Loucy (cell line): Measurements from ENCODE around the gene PPFIBP1.
A peak's percentile ranks its signal among the peaks of the same experiment; 100 is the strongest.

Source experiments
- H2AFZ ChIP-seq: fragments of 200-600 bp; sonication (generic); 2 replicates; pipeline ENCODE4 v1.6.0; 2016; ENCODE audit warnings: antibody characterized with exemption, mild to moderate bottlenecking, low read length, moderate library complexity
- H3F3A ChIP-seq: fragments of 200-600 bp; 2 replicates; pipeline ENCODE4 v1.6.0; 2016; ENCODE audit warnings: antibody characterized with exemption, low read depth, mild to moderate bottlenecking
- H3K27me3 ChIP-seq: fragments of 200-600 bp; sonication (generic); 2 replicates; pipeline ENCODE4 v1.6.1; 2014; ENCODE audit warnings: low read length, mild to moderate bottlenecking; ENCODE audit not compliant: insufficient read depth, poor library complexity, severe bottlenecking
- H3K36me3 ChIP-seq: fragments of 200-600 bp; sonication (generic); 2 replicates; pipeline ENCODE4 v1.6.1; 2016; ENCODE audit warnings: low read length; ENCODE audit not compliant: insufficient read depth
- H3K4me1 ChIP-seq: fragments of 200-600 bp; sonication (generic); 2 replicates; pipeline ENCODE4 v1.5.1; 2014; ENCODE audit warnings: low read length, mild to moderate bottlenecking; ENCODE audit not compliant: insufficient read depth, poor library complexity, severe bottlenecking
- H3K4me2 ChIP-seq: fragments of 200-600 bp; sonication (generic); 2 replicates; pipeline ENCODE4 v1.6.0; 2014; ENCODE audit warnings: antibody characterized with exemption, low read length, low read depth, mild to moderate bottlenecking; ENCODE audit not compliant: poor library complexity, severe bottlenecking
- H3K4me3 ChIP-seq: fragments of 200-600 bp; sonication (generic); 2 replicates; pipeline ENCODE4 v1.5.1; 2014; ENCODE audit warnings: low read length, mild to moderate bottlenecking, mixed read lengths; ENCODE audit not compliant: poor library complexity, severe bottlenecking
- H3K79me2 ChIP-seq: fragments of 200-600 bp; sonication (generic); 2 replicates; pipeline ENCODE4 v1.6.1; 2014; ENCODE audit warnings: low read length; ENCODE audit not compliant: insufficient read depth
- H3K9ac ChIP-seq: fragments of 200-600 bp; sonication (generic); 2 replicates; pipeline ENCODE4 v1.6.0; 2014; ENCODE audit warnings: mild to moderate bottlenecking, low read depth, low read length, moderate library complexity; ENCODE audit not compliant: poor library complexity, severe bottlenecking
- H3K9me2 ChIP-seq: fragments of 200-600 bp; sonication (generic); replicated peaks from 2 replicates; pipeline ENCODE4 v1.6.1; 2016; ENCODE audit warnings: low read depth, low read length, mixed read lengths
- H3K9me3 ChIP-seq: fragments of 200-600 bp; sonication (generic); 2 replicates; pipeline ENCODE4 v1.6.1; 2014; ENCODE audit warnings: mild to moderate bottlenecking, antibody characterized with exemption, low read length, low read depth; ENCODE audit not compliant: insufficient read depth
- H4K20me1 ChIP-seq: fragments of 200-600 bp; sonication (generic); 2 replicates; pipeline ENCODE4 v1.6.0; 2014; ENCODE audit warnings: antibody characterized with exemption, low read length, mild to moderate bottlenecking; ENCODE audit not compliant: insufficient read depth, poor library complexity, severe bottlenecking
- EZH2phosphoT487 ChIP-seq: fragments of 200-600 bp; IDR thresholded peaks from 2 replicates; pipeline ENCODE4 v1.6.1; 2018; ENCODE audit warnings: antibody characterized with exemption, mild to moderate bottlenecking, moderate library complexity, borderline replicate concordance
- TF ChIP-seq, protein P1 (sequence below): fragments of 200-600 bp; sonication (generic); conservative IDR thresholded peaks from 2 replicates; pipeline ENCODE4 v1.5.1; 2014; ENCODE audit warnings: mild to moderate bottlenecking, antibody characterized with exemption, low read length

Gene PPFIBP1

DNA sequence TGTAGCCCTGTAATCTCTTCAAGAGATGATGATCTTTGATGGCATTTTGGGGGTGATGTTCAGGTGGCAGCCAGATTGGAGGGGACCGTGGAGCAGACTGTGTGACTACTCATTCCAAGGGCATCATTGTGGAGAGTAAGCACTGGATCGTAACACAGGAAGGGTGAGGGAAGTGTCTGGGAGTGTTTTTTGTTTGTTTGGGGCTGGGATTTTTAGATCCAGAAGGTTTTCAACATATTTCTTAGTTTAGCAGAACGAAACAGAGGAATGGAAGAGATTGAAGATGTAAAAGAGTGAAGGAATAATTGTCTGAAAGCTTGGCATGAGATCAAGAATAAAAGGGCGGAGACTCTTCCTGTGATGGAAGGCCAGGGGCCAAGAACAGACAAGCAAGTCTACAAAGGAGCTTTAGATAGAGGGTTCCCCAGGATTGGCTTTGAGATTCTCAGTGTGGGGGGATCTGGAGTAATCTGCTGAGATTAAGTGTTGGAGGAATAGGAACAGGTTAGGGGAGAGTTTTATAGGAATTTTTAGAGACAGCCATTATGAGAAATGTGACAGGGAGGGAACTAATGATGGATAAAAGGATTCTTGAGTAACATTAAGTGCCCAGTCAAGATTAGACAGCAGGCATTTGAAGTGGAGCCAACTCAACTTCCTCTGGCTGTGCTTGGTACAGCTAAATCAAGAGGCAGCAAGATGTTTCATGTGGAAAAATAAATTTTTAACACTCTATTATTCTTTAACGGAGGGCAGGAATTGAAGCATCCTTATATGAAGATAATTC is 92.5 kb downstream of the PPFIBP1 start:
- H3K4me1 ChIP-seq: peaks cover 26% of the 10 kb centered on the region

DNA sequence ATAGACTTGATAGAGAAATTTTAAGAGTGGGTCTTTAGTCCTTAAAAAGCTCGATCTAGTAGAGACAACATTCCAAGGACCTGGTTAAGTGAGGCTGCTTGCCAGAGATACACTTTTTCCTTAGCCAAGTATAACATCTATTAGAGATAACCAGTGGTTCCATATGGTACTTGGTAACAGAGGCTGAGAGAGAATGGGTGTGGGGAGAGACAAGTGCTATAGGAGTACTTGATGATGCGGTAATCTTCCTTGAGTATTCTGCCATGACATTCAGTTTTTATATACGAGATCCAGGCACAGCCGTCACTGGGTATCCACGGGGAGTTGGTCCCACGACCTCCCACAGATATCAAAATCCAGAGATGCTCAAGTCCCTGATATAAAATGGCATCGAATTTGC is 94.8 kb downstream of the PPFIBP1 start:
- no peaks in the 10 kb centered on the region for H3K27me3 ChIP-seq
- TF ChIP-seq, protein P1, sequence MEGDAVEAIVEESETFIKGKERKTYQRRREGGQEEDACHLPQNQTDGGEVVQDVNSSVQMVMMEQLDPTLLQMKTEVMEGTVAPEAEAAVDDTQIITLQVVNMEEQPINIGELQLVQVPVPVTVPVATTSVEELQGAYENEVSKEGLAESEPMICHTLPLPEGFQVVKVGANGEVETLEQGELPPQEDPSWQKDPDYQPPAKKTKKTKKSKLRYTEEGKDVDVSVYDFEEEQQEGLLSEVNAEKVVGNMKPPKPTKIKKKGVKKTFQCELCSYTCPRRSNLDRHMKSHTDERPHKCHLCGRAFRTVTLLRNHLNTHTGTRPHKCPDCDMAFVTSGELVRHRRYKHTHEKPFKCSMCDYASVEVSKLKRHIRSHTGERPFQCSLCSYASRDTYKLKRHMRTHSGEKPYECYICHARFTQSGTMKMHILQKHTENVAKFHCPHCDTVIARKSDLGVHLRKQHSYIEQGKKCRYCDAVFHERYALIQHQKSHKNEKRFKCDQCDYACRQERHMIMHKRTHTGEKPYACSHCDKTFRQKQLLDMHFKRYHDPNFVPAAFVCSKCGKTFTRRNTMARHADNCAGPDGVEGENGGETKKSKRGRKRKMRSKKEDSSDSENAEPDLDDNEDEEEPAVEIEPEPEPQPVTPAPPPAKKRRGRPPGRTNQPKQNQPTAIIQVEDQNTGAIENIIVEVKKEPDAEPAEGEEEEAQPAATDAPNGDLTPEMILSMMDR: no peak
- TF ChIP-seq EZH2phosphoT487: no peak
- no peaks in the 10 kb centered on the region for H4K20me1 ChIP-seq
- no peaks in the 10 kb centered on the region for H3K36me3 ChIP-seq
- peak overlapping the region; percentile 2 for H3K4me3 ChIP-seq
- peaks cover 34% of the 10 kb centered on the region for H3K4me1 ChIP-seq
- no peaks in the 10 kb centered on the region for H3K9me3 ChIP-seq
- no peaks in the 10 kb centered on the region for H3K9me2 ChIP-seq
- H3F3A ChIP-seq: no peaks in the 10 kb centered on the region
- no peak overlapping the region for H3K9ac ChIP-seq
- 0 out of 2 replicates have a peak, but pooled peaks cover 5% of the 10 kb centered on the region for H3K79me2 ChIP-seq
- no peak overlapping the region for H2AFZ ChIP-seq
- H3K4me2 ChIP-seq: peak overlapping the region; percentile 48

More for the DNA sequence above, 92.5 kb downstream of the PPFIBP1 start:
- no peaks in the 10 kb centered on the region for H3K36me3 ChIP-seq
- TF ChIP-seq, protein P1: no peak
- TF ChIP-seq EZH2phosphoT487: no peak
- no peaks in the 10 kb centered on the region for H3K9me2 ChIP-seq
- H4K20me1 ChIP-seq: no peaks in the 10 kb centered on the region
- H2AFZ ChIP-seq: no peak overlapping the region
- no peaks in the 10 kb centered on the region for H3F3A ChIP-seq
- no peaks in the 10 kb centered on the region for H3K27me3 ChIP-seq
- H3K79me2 ChIP-seq: 0 out of 2 replicates have a peak, but pooled peaks cover 5% of the 10 kb centered on the region
- no peak overlapping the region for H3K9ac ChIP-seq
- no peak overlapping the region for H3K4me3 ChIP-seq
- no peak overlapping the region for H3K4me2 ChIP-seq
- no peaks in the 10 kb centered on the region for H3K9me3 ChIP-seq

DNA sequence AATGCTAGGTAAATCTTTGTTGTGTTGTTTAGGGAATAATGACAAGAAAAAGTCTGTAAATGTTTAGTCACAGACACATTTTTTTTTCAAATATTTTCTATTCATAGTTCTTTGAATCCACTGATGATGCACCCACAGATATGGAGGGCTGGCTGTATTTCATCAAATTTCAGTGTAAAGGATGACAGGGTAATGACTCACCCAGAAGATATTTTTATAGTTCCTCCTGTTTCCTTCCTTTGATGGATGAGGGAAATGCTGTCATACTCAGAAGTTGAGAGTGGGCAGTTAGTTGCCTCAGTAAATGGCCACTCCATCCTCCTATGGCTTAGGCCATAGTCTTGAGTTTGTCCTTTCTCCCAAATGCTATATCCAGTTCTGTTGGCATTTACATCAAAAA is 95.3 kb downstream of the PPFIBP1 start:
- Histone ChIP-seq H3K4me1 (peaks cover 38% of the 10 kb centered on the region), H3F3A (no peaks in the 10 kb centered on the region), H3K4me2 (peak overlapping the region; percentile 48), H3K9me2 (no peaks in the 10 kb centered on the region), H4K20me1 (no peaks in the 10 kb centered on the region), H3K36me3 (no peaks in the 10 kb centered on the region), H3K4me3 (peak overlapping the region; percentile 2), H3K9ac (no peak overlapping the region), H3K79me2 (0 out of 2 replicates have a peak, but pooled peaks cover 5% of the 10 kb centered on the region), H2AFZ (no peak overlapping the region), H3K27me3 (no peaks in the 10 kb centered on the region), H3K9me3 (no peaks in the 10 kb centered on the region)
- TF ChIP-seq EZH2phosphoT487: no peak
- TF ChIP-seq, protein P1: no peak
